ENCODE results near the gene SKA1. TPM values are rescaled to one million over a fixed set of nuclear protein-coding genes. Genes with fewer than 3 reads are reported as not detected.

SKA1 gene
- total RNA-seq, 1 experiment from 2014 or later = 20.6 TPM

DNA sequence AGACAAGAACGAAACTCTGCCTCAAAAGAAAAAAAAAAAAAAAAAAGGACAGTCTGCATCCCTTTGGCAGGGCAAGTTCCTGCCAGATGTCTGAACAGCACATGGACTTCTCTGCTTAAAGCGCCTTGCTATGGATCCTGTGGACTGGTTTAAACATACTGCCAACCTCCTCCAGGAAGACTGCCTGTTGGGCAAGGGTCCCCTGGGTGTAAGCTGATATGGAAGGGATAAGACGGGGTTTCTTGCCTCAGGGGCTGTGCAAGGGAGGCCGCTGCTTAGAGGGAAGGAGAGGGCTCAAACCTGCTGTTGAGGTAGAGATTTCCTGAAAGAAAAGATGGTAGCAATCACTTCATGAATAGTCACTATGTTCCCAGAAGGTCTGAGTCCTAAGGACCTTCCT is 22.2 kb downstream of the SKA1 start:
- Histone ChIP-seq H3T11ph (ENCODE audit: low read length) (no peak overlapping the region), H3K14ac (ENCODE audit: insufficient read depth, low read length) (no peak overlapping the region), H3K79me2 (ENCODE audit: insufficient read depth, low read length) (no peaks in the 10 kb centered on the region), H2BK20ac (ENCODE audit: low read depth, low read length, poor library complexity, severe bottlenecking) (no peak overlapping the region), H4K91ac (ENCODE audit: insufficient read length, low read depth, low read length) (no peak overlapping the region), H3K56ac (ENCODE audit: insufficient read length, low read depth, low read length) (no peak overlapping the region), H3K27ac (ENCODE audit: insufficient read length, low read depth, low read length) (no peak overlapping the region), H2BK12ac (ENCODE audit: insufficient read length, low read depth, low read length) (no peak overlapping the region), H3K9ac (ENCODE audit: extremely low read depth, insufficient read length, low read length) (no peak overlapping the region), H3K4me2 (ENCODE audit: insufficient read depth, insufficient read length, low read length) (no peak overlapping the region), H3K23me2 (ENCODE audit: insufficient read length, low read depth, low read length, poor library complexity, severe bottlenecking) (no peaks in the 10 kb centered on the region), H3K9me3 (ENCODE audit: control insufficient read depth, low read depth, low read length) (no peaks in the 10 kb centered on the region), H3K23ac (ENCODE audit: insufficient read length, low read depth, low read length) (no peak overlapping the region), H2AK5ac (ENCODE audit: insufficient read length, low read length) (no peak overlapping the region), H2BK5ac (ENCODE audit: insufficient read length, low read length) (no peak overlapping the region), H3K4me1 (ENCODE audit: insufficient read depth, low read length) (peaks cover 4% of the 10 kb centered on the region; the same call in 1 of the 2 replicates), H2AFZ (ENCODE audit: low read length) (no peak overlapping the region), H2BK120ac (ENCODE audit: low read depth, low read length, poor library complexity, severe bottlenecking) (no peak overlapping the region), H3K4ac (ENCODE audit: low read depth, low read length) (no peak overlapping the region), H4K5ac (ENCODE audit: insufficient read length, low read depth, low read length) (no peak overlapping the region), H3K27me3 (ENCODE audit: insufficient read depth, low read length) (no peaks in the 10 kb centered on the region), H4K8ac (replicated peaks; ENCODE audit: insufficient read length, low read depth, low read length) (no peak overlapping the region), H3K79me1 (ENCODE audit: insufficient read depth, low read depth, low read length, poor library complexity, severe bottlenecking) (no peaks in the 10 kb centered on the region), H4K20me1 (ENCODE audit: control insufficient read depth, insufficient read depth, insufficient read length) (no peaks in the 10 kb centered on the region), H3K18ac (ENCODE audit: insufficient read length, low read depth, low read length) (no peak overlapping the region), H2BK15ac (ENCODE audit: low read depth, low read length) (no peak overlapping the region)
- peaks cover 29% of the 10 kb centered on the region for H3K27me3 Mint-ChIP-seq (ENCODE audit: low read depth)
- peaks cover 49% of the 10 kb centered on the region in 2 experiments for H3K4me1 Mint-ChIP-seq
- no peak overlapping the region for H3K27ac Mint-ChIP-seq
- no peak overlapping the region for H3K4me3 Mint-ChIP-seq
- no peaks in the 10 kb centered on the region for H3K9me3 Mint-ChIP-seq
- peaks cover 17 to 24% (median 22%) of the 10 kb centered on the region in 3 experiments; a peak in 6 of 7 replicates for H3K36me3 Mint-ChIP-seq (ENCODE audit: insufficient read depth in 1 of 3, low read depth in 3 of 3)
- TF ChIP-seq CTCF (conservative IDR thresholded peaks at IDR 0.05) = no peak
- WGBS (ENCODE audit: extremely low coverage, insufficient read length, low lambda C conversion rate) = no CpG with 5 or more reads among the region's 4 CpGs
- DNase-seq = no peak
